ENCODE results near the gene DNAJC5. TPM values are rescaled to one million over a fixed set of nuclear protein-coding genes. Genes with fewer than 3 reads are reported as not detected.
"Not testable (repeated sequence)": the region's sequence is repeated elsewhere in the genome, so short reads cannot be mapped to it uniquely, and the experiment has no call there.

DNAJC5 gene
- total and polyA plus RNA-seq, 2 donors: 18.7 to 31.8 TPM

GRCh38 chr20:63924241-63924640 is 29.3 kb downstream of the DNAJC5 start:
- no peaks in the 10 kb centered on the region for H3K4me1 ChIP-seq (ENCODE audit: insufficient read depth)
- DNase-seq (ENCODE audit: extremely low spot score): no peak
- H3K36me3 ChIP-seq (ENCODE audit: insufficient read depth): peaks cover 3% of the 10 kb centered on the region
- WGBS: 79% methylated on average over 9 of the region's 9 CpGs
- H3K4me3 ChIP-seq (ENCODE audit: low read depth, low read length): no peak overlapping the region
- no peak overlapping the region for H3K27ac ChIP-seq (ENCODE audit: low read depth)

GRCh38 chr20:63926298-63926697 is 31.4 kb downstream of the DNAJC5 start:
- DNase-seq (ENCODE audit: extremely low spot score): no peak
- Histone ChIP-seq H3K4me3 (ENCODE audit: low read depth, low read length) (no peak overlapping the region), H3K4me1 (ENCODE audit: insufficient read depth) (no peaks in the 10 kb centered on the region), H3K27ac (ENCODE audit: low read depth) (no peak overlapping the region), H3K36me3 (ENCODE audit: insufficient read depth) (peaks cover 4% of the 10 kb centered on the region)
- 78% methylated on average over 8 of the region's 8 CpGs for WGBS

DNA sequence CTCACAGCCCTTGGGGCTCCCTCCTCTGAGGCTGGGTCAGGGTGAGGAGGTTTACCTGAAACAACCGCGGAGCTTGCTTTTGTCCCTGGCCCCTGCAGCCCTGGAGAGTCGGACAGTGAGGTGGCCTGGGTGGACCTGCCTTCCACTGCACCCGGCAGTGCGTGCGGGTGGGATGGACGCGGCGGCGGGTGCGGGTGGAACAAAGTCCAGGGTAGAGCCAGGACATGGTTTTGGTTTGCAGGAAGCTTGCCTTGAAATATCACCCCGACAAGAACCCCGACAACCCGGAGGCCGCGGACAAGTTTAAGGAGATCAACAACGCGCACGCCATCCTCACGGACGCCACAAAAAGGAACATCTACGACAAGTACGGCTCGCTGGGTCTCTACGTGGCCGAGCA is 34.1 kb downstream of the DNAJC5 start:
- no peak overlapping the region for H3K4me3 ChIP-seq (ENCODE audit: low read depth, low read length)
- WGBS: 96% methylated on average over 26 of the region's 26 CpGs
- H3K4me1 ChIP-seq (ENCODE audit: insufficient read depth): no peaks in the 10 kb centered on the region
- no peak for DNase-seq (ENCODE audit: extremely low spot score)
- peaks cover 9% of the 10 kb centered on the region for H3K36me3 ChIP-seq (ENCODE audit: insufficient read depth)
- no peak overlapping the region for H3K27ac ChIP-seq (ENCODE audit: low read depth)

DNA sequence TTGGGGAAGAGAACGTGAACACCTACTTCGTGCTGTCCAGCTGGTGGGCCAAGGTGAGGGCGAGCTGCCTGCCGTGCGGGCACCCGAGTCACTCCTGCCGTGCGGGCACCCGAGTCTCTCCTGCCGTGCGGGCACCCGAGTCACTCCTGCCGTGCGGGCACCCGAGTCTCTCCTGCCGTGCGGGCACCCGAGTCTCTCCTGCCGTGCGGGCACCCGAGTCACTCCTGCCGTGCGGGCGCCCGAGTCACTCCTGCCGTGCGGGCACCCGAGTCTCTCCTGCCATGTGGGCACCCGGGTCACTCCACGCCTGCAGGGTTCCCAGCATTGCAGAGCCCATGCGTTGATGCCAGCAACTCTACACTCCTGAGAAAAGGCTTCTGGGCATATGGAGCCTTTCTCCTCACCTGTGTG is 34.6 kb downstream of the DNAJC5 start:
- not testable (repeated sequence) for H3K4me1 ChIP-seq (ENCODE audit: insufficient read depth); DNase-seq (ENCODE audit: extremely low spot score); H3K4me3 ChIP-seq (ENCODE audit: low read depth, low read length); H3K36me3 ChIP-seq (ENCODE audit: insufficient read depth); H3K27ac ChIP-seq (ENCODE audit: low read depth)
- WGBS: 92% methylated on average over 31 of the region's 31 CpGs

DNA sequence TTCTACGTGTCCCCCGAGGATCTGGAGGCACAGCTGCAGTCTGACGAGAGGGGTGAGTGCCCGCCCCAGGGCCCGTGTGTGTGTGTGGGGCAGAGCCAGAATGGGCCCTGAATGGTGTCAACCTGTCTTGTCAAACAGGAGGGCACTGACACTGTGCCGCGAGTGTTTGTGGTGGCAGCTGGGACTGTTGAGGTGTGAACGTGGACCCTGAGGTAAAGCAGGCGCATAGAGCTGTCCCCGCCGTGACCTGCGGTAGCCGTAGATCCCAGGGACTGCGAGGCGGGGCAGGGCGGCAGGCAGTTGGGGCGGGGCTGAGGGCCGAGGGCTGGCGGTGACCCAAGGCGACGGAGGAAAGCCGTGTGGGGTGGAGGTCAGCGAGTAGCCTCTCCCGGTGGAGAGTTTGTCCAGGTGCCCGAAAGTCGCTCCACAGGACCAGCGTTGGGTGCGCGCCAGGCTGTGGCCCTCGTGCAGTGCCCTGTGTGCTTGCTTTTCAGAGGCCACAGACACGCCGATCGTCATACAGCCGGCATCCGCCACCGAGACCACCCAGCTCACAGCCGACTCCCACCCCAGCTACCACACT is 36.1 kb downstream of the DNAJC5 start:
- no peak for DNase-seq (ENCODE audit: extremely low spot score)
- H3K4me3 ChIP-seq (ENCODE audit: low read depth, low read length): no peak overlapping the region
- no peak overlapping the region for H3K27ac ChIP-seq (ENCODE audit: low read depth)
- H3K4me1 ChIP-seq (ENCODE audit: insufficient read depth): no peaks in the 10 kb centered on the region
- 90% methylated on average over 37 of the region's 37 CpGs for WGBS
- peaks cover 9% of the 10 kb centered on the region for H3K36me3 ChIP-seq (ENCODE audit: insufficient read depth)

DNA sequence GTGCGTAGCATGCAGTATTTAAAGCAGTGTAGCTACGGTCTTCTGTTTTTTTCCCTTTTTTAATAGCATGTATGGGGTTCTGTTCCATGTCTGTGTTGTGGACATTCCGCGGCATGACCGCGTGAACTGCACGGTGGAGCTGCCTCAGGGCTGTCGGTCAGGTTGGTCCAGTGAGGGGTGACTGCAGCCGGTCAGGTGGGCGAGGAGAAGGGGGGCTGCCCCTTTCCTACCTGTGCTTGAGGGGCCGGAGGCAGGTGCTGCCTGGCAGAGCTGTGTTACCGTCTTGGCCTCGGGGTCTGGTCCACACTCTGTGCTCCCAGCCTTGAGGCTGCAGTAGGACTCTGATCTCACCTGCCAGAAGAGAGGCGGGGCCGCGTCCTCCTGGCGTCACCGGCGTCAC is 36.8 kb downstream of the DNAJC5 start:
- Histone ChIP-seq H3K36me3 (ENCODE audit: insufficient read depth) (peaks cover 9% of the 10 kb centered on the region), H3K4me3 (ENCODE audit: low read depth, low read length) (no peak overlapping the region), H3K27ac (ENCODE audit: low read depth) (no peak overlapping the region), H3K4me1 (ENCODE audit: insufficient read depth) (no peaks in the 10 kb centered on the region)
- no peak for DNase-seq (ENCODE audit: extremely low spot score)
- 97% methylated on average over 19 of the region's 19 CpGs for WGBS

DNA sequence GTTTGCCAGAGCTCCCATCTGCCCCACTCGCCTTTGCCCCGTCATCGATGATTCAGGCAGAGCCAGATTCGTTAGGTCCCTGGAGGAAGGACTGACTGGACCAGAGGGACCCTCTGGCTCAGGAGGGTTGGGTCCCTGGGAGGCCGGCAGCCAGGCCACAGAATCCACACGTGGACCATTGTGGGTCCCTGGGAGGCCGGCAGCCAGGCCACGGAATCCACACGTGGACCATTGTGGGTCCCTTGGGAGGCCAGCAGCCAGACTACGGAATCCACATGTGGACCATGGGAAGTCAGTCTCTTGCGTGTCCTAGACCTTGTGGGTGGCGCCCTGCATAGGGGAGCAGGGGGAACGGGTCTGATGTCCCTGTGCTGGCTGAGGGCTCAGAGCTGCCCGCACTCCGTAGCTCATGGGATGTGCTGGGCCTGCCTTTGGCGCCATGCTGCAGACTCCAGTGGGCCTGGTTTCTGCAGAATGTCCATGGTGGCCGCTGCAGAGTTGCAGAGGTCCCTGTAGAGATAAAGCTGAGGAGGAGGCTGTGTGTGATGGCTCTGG is 37.8 kb downstream of the DNAJC5 start:
- DNase-seq (ENCODE audit: extremely low spot score): no peak
- Histone ChIP-seq H3K4me1 (ENCODE audit: insufficient read depth) (no peaks in the 10 kb centered on the region), H3K4me3 (ENCODE audit: low read depth, low read length) (no peak overlapping the region), H3K36me3 (ENCODE audit: insufficient read depth) (peaks cover 9% of the 10 kb centered on the region), H3K27ac (ENCODE audit: low read depth) (no peak overlapping the region)
- WGBS: 90% methylated on average over 17 of the region's 17 CpGs

DNA sequence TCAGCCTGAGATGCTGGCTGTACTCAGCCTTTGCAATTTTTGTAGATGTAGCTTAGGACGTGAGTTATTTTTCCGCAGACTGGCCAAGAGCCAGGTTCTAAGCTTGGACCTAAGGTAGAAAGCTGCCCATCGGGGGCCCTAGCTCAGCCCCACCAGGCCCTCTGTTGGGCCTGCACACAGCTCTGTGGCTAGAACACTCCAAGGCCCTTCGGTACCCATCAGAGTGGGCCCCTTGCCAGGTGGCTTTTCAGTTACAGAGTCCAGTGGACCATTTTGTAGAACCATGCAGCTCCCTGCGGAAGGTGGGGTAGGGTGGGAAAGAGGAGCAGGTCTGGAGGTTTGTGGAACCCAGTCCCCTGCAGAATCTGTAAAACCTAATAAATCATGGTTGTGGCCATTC is 38.7 kb downstream of the DNAJC5 start:
- WGBS: 78% methylated on average over 5 of the region's 5 CpGs
- no peak for DNase-seq (ENCODE audit: extremely low spot score)
- Histone ChIP-seq H3K27ac (ENCODE audit: low read depth) (no peak overlapping the region), H3K4me1 (ENCODE audit: insufficient read depth) (no peaks in the 10 kb centered on the region), H3K4me3 (ENCODE audit: low read depth, low read length) (no peak overlapping the region), H3K36me3 (ENCODE audit: insufficient read depth) (peaks cover 9% of the 10 kb centered on the region)

- Histone ChIP-seq H3K4me3 (ENCODE audit: low read depth, low read length) (no peak overlapping the region), H3K27ac (ENCODE audit: low read depth) (no peak overlapping the region), H3K4me1 (ENCODE audit: insufficient read depth) (no peaks in the 10 kb centered on the region), H3K36me3 (ENCODE audit: insufficient read depth) (peaks cover 9% of the 10 kb centered on the region)
- WGBS: 83% methylated on average over 37 of the region's 37 CpGs
- no peak for DNase-seq (ENCODE audit: extremely low spot score)
Observed at GRCh38 chr20:63934271-63935068, 39.5 kb downstream of the DNAJC5 start.

GRCh38 chr20:63935447-63935846 is 40.5 kb downstream of the DNAJC5 start:
- H3K4me1 ChIP-seq (ENCODE audit: insufficient read depth): no peaks in the 10 kb centered on the region
- DNase-seq (ENCODE audit: extremely low spot score): no peak
- no peak overlapping the region for H3K27ac ChIP-seq (ENCODE audit: low read depth)
- H3K36me3 ChIP-seq (ENCODE audit: insufficient read depth): peaks cover 7% of the 10 kb centered on the region
- WGBS: 91% methylated on average over 9 of the region's 9 CpGs
- H3K4me3 ChIP-seq (ENCODE audit: low read depth, low read length): no peak overlapping the region

GRCh38 chr20:63937596-63937995 is 42.7 kb downstream of the DNAJC5 start:
- no peak overlapping the region for H3K27ac ChIP-seq (ENCODE audit: low read depth)
- H3K4me1 ChIP-seq (ENCODE audit: insufficient read depth): no peaks in the 10 kb centered on the region
- no peaks in the 10 kb centered on the region for H3K36me3 ChIP-seq (ENCODE audit: insufficient read depth)
- DNase-seq (ENCODE audit: extremely low spot score): no peak
- WGBS: 89% methylated on average over 14 of the region's 14 CpGs
- H3K4me3 ChIP-seq (ENCODE audit: low read depth, low read length): no peak overlapping the region

DNA sequence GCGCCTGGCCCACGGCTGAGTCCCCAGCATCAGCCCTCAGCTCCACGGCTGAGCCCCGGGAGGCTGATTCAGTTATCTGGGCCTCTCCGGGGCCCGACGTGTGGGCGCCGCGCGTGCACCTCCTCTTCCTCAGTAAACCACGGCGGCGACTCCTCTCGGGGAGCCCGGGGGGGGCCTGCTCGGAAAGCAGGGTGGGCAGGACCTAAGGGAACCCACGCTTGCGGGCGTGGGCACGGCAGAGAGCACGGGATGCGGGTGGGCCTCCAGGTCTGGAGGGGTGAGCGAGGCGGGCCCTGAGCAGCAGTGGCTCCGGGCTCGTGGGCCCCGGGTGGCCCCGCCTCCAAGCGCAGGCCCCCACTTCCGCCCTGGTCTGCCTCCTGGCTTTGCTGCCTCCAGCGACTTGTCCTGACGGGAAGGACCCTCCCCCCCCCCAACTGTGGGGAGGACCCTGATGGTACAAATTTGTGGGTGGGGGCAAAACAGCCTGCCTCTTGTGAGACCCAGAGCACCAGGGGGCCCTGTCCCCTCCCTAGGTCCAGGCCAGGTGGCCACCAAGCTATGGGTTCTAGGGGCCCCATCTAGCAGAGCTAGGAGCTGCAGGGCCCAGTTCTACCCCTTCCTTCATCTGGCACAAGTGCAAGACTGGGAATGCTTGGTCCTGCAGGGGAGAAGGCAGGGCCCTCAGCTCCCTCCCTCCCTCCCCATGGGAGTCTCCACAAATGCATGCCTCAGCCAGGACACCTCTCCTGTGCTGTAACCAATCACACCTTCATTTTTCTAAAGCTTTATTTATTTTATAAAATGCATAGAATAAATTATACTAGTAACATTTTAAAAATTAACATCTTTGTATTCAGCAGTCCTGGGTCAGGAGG is 44.4 kb downstream of the DNAJC5 start:
- no peak overlapping the region for H3K27ac ChIP-seq (ENCODE audit: low read depth)
- 75% methylated on average over 33 of the region's 33 CpGs for WGBS
- DNase-seq (ENCODE audit: extremely low spot score): no peak
- H3K4me3 ChIP-seq (ENCODE audit: low read depth, low read length): no peak overlapping the region
- H3K36me3 ChIP-seq (ENCODE audit: insufficient read depth): peaks cover 2% of the 10 kb centered on the region
- H3K4me1 ChIP-seq (ENCODE audit: insufficient read depth): no peaks in the 10 kb centered on the region

GRCh38 chr20:63940071-63940471 is 45.1 kb downstream of the DNAJC5 start:
- no peak for DNase-seq (ENCODE audit: extremely low spot score)
- WGBS: 88% methylated on average over 23 of the region's 23 CpGs
- Histone ChIP-seq H3K4me1 (ENCODE audit: insufficient read depth) (no peaks in the 10 kb centered on the region), H3K36me3 (ENCODE audit: insufficient read depth) (peaks cover 2% of the 10 kb centered on the region), H3K4me3 (ENCODE audit: low read depth, low read length) (no peak overlapping the region), H3K27ac (ENCODE audit: low read depth) (no peak overlapping the region)
